Mononuclear cell (primary cell): ENCODE measurements around the gene ELAPOR2. TPM values are rescaled to one million over a fixed set of nuclear protein-coding genes. Genes with fewer than 3 reads are reported as not detected.
A peak's percentile ranks its signal among the peaks of the same experiment; 100 is the strongest.
"Not testable (repeated sequence)": the region's sequence is repeated elsewhere in the genome, so short reads cannot be mapped to it uniquely, and the experiment has no call there.

Experiments
- H3K27me3 ChIP-seq: 2 replicates; pipeline ENCODE4 v1.6.0; 2011; ENCODE audit warnings: low read length, control low read depth; ENCODE audit not compliant: insufficient read depth
- H3K4me1 ChIP-seq: 2 replicates; pipeline ENCODE4 v1.5.1; 2011; ENCODE audit warnings: mild to moderate bottlenecking, low read length, control low read depth; ENCODE audit not compliant: insufficient read depth
- H3K4me3 ChIP-seq: 2 replicates; pipeline ENCODE4 v1.5.1; 2011; ENCODE audit warnings: mild to moderate bottlenecking, low read length, moderate library complexity
- H3K9me3 ChIP-seq: 2 replicates; pipeline ENCODE4 v1.5.1; 2011; ENCODE audit warnings: low read depth, mild to moderate bottlenecking, control low read depth, low read length
- total RNA-seq: library from RNA; depleted of rRNA; stranded (reverse); fragments of >200 nt; gene quantifications from one replicate; pipeline ENCODE4 v1.2.3, GENCODE V29; 2012

ELAPOR2 gene
- total RNA-seq, 1 donor: 6.7 TPM

- Histone ChIP-seq H3K27me3 (peaks cover 9% of the 10 kb centered on the region), H3K4me3 (no peak overlapping the region), H3K4me1 (no peaks in the 10 kb centered on the region), H3K9me3 (no peaks in the 10 kb centered on the region)
Observed at GRCh38 chr7:87067788-87068187, 8.3 kb upstream of the ELAPOR2 start.

GRCh38 chr7:87060288-87060537, 759 bp upstream of the ELAPOR2 start:
- Histone ChIP-seq H3K4me1 (peaks cover 7% of the 10 kb centered on the region), H3K4me3 (no peak overlapping the region)

GRCh38 chr7:87058744-87059524, 520 bp downstream of the ELAPOR2 start:
- H3K27me3 ChIP-seq: peaks cover 21% of the 10 kb centered on the region
- peak overlapping the region; percentile 34 for H3K4me3 ChIP-seq
- peaks cover 7% of the 10 kb centered on the region for H3K4me1 ChIP-seq
- no peaks in the 10 kb centered on the region for H3K9me3 ChIP-seq

More at GRCh38 chr7:87060288-87060537, 759 bp upstream of the ELAPOR2 start:
- peaks cover 21% of the 10 kb centered on the region for H3K27me3 ChIP-seq
- no peaks in the 10 kb centered on the region for H3K9me3 ChIP-seq

GRCh38 chr7:87057210-87057609, 2.2 kb downstream of the ELAPOR2 start:
- peaks cover 7% of the 10 kb centered on the region for H3K4me1 ChIP-seq
- no peak overlapping the region for H3K4me3 ChIP-seq
- H3K27me3 ChIP-seq: peaks cover 21% of the 10 kb centered on the region
- no peaks in the 10 kb centered on the region for H3K9me3 ChIP-seq

GRCh38 chr7:87056346-87056745, 3.1 kb downstream of the ELAPOR2 start:
- Histone ChIP-seq H3K27me3 (peaks cover 21% of the 10 kb centered on the region), H3K4me1 (peaks cover 7% of the 10 kb centered on the region), H3K4me3 (no peak overlapping the region), H3K9me3 (no peaks in the 10 kb centered on the region)

- Histone ChIP-seq H3K9me3 (no peaks in the 10 kb centered on the region), H3K4me1 (no peaks in the 10 kb centered on the region), H3K27me3 (no peaks in the 10 kb centered on the region)
Observed at GRCh38 chr7:87048839-87049238, 10.6 kb downstream of the ELAPOR2 start.

GRCh38 chr7:87046456-87046855, 13.0 kb downstream of the ELAPOR2 start:
- H3K9me3 ChIP-seq: no peaks in the 10 kb centered on the region
- no peaks in the 10 kb centered on the region for H3K27me3 ChIP-seq
- H3K4me3 ChIP-seq: no peak overlapping the region
- no peaks in the 10 kb centered on the region for H3K4me1 ChIP-seq

More at GRCh38 chr7:87048839-87049238, 10.6 kb downstream of the ELAPOR2 start:
- H3K4me3 ChIP-seq: no peak overlapping the region

GRCh38 chr7:87044713-87045112, 14.7 kb downstream of the ELAPOR2 start:
- not testable (repeated sequence) for H3K4me3 ChIP-seq, H3K27me3 ChIP-seq, H3K4me1 ChIP-seq, H3K9me3 ChIP-seq

- H3K4me3 ChIP-seq, H3K9me3 ChIP-seq, H3K27me3 ChIP-seq, H3K4me1 ChIP-seq: not testable (repeated sequence)
Observed at GRCh38 chr7:87041586-87041985, 17.9 kb downstream of the ELAPOR2 start.

- peak overlapping the region; percentile 18 for H3K4me3 ChIP-seq
- H3K27me3 ChIP-seq, H3K4me1 ChIP-seq, H3K9me3 ChIP-seq: not testable (repeated sequence)
Observed at GRCh38 chr7:87039691-87040299, 19.7 kb downstream of the ELAPOR2 start.

GRCh38 chr7:87038993-87039690, 20.3 kb downstream of the ELAPOR2 start:
- H3K4me3 ChIP-seq: peak overlapping the region; percentile 18
- no peaks in the 10 kb centered on the region for H3K4me1 ChIP-seq
- peaks cover 3% of the 10 kb centered on the region for H3K27me3 ChIP-seq
- H3K9me3 ChIP-seq: no peaks in the 10 kb centered on the region

- no peaks in the 10 kb centered on the region for H3K9me3 ChIP-seq
- H3K27me3 ChIP-seq: peaks cover 3% of the 10 kb centered on the region
- no peaks in the 10 kb centered on the region for H3K4me1 ChIP-seq
- H3K4me3 ChIP-seq: no peak overlapping the region
Observed at GRCh38 chr7:87036985-87037384, 22.5 kb downstream of the ELAPOR2 start.

- H3K4me3 ChIP-seq: no peak overlapping the region
- H3K27me3 ChIP-seq: peaks cover 3% of the 10 kb centered on the region
- H3K9me3 ChIP-seq: no peaks in the 10 kb centered on the region
- no peaks in the 10 kb centered on the region for H3K4me1 ChIP-seq
Observed at GRCh38 chr7:87032604-87033339, 26.7 kb downstream of the ELAPOR2 start.

- Histone ChIP-seq H3K27me3 (no peaks in the 10 kb centered on the region), H3K4me1 (no peaks in the 10 kb centered on the region), H3K4me3 (no peak overlapping the region), H3K9me3 (no peaks in the 10 kb centered on the region)
Observed at GRCh38 chr7:87029078-87029477, 30.4 kb downstream of the ELAPOR2 start.

- Histone ChIP-seq H3K4me1 (no peaks in the 10 kb centered on the region), H3K4me3 (no peak overlapping the region), H3K27me3 (no peaks in the 10 kb centered on the region), H3K9me3 (no peaks in the 10 kb centered on the region)
Observed at GRCh38 chr7:87028636-87029035, 30.8 kb downstream of the ELAPOR2 start.
